HG03565 (cell line): ENCODE results near the gene PALB2.

ENCODE experiments used
- ATAC-seq: cut with Tn5 transposase; IDR thresholded peaks from one replicate; pipeline ENCODE4 v1.9.1; 2021; ENCODE audit warnings: mild to moderate bottlenecking, moderate library complexity; ENCODE audit not compliant: unreplicated experiment

PALB2 gene

GRCh38 chr16:23640931-23641765 is at the start of gene PALB2, which contains the start of gene DCTN5:
PALB2 (minus strand) TSS chr16:23641310; CDS start chr16:23641157, 153 bp downstream.
DCTN5 (plus strand) TSS chr16:23641466; CDS start chr16:23641543, 77 bp downstream.
- ATAC-seq: peak; percentile 96

- ATAC-seq: no peak
Observed at GRCh38 chr16:23689442-23690187, 48.5 kb upstream of the PALB2 start.

GRCh38 chr16:23687034-23687808 is 46.1 kb upstream of the PALB2 start:
- no peak for ATAC-seq

GRCh38 chr16:23683487-23683886 is 42.4 kb upstream of the PALB2 start:
- ATAC-seq: no peak

GRCh38 chr16:23682181-23682580 is 41.1 kb upstream of the PALB2 start:
- ATAC-seq: no peak

- no peak for ATAC-seq
Observed at GRCh38 chr16:23679986-23680336, 38.9 kb upstream of the PALB2 start.

GRCh38 chr16:23679274-23679985 is 38.3 kb upstream of the PALB2 start:
- ATAC-seq: no peak

GRCh38 chr16:23678430-23679273 is 37.5 kb upstream of the PALB2 start, which contains the start of gene PLK1:
PLK1 (plus strand) TSS chr16:23678889; CDS start chr16:23678933, 44 bp downstream.
- ATAC-seq: peak; percentile 80

GRCh38 chr16:23676924-23677480 is 35.9 kb upstream of the PALB2 start:
- ATAC-seq: no peak

GRCh38 chr16:23673971-23674614 is 33.0 kb upstream of the PALB2 start:
- ATAC-seq: no peak

- ATAC-seq: peak; percentile 92
Observed at GRCh38 chr16:23670137-23670776, 29.1 kb upstream of the PALB2 start.

- ATAC-seq: no peak
Observed at GRCh38 chr16:23668873-23669272, 27.8 kb upstream of the PALB2 start.

GRCh38 chr16:23668225-23668624 is 27.1 kb upstream of the PALB2 start:
- no peak for ATAC-seq

- no peak for ATAC-seq
Observed at GRCh38 chr16:23667355-23667659, 26.2 kb upstream of the PALB2 start.

- no peak for ATAC-seq
Observed at GRCh38 chr16:23666571-23667354, 25.7 kb upstream of the PALB2 start.

- no peak for ATAC-seq
Observed at GRCh38 chr16:23663918-23664317, 22.8 kb upstream of the PALB2 start.

GRCh38 chr16:23651943-23652468 is 10.9 kb upstream of the PALB2 start:
- ATAC-seq: peak; percentile 64
